Stimulated activated naive CD8-positive, alpha-beta T cell treated with anti-CD3 and anti-CD28 coated beads, Interleukin-15, Interleukin-2, amounts not matched to agents 100 U/mL and 50 U/mL, for 24 hours (primary cell): ENCODE data around the gene COL6A1.
"Not testable (repeated sequence)": the region's sequence is repeated elsewhere in the genome, so short reads cannot be mapped to it uniquely, and the experiment has no call there.

ENCODE experiments used
- ATAC-seq: fragments of 150-1000 bp; cut with Tn5 transposase; one replicate; pipeline ENCODE4 v1.10.0; 2021
- DNase-seq: peaks from one replicate; pipeline ENCODE4 v3.0.0; 2021

COL6A1 gene

GRCh38 chr21:45945066-45945867 is 36.3 kb upstream of the COL6A1 start:
- ATAC-seq (no peak), DNase-seq (no peak)

DNA sequence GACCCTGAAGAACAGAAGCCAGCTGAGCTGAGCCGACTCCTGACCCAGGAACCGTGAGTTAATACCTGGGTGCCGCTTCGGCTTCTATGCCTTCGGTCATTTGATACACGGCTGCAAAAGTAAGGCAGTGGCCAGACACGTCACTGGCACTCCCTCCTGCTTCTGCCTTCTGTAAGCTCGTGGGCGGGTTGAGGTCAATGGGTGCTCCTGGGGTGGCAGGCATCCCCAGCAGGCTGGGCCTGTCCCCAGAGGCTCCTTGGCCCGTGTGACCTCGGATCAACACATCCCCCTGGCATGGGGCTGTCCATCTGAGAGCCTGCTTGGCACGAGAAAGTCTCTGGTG is 35.7 kb upstream of the COL6A1 start:
- no peak for DNase-seq
- no peak for ATAC-seq

- DNase-seq = no peak
- no peak for ATAC-seq
Measured at GRCh38 chr21:45947296-45947695, 34.3 kb upstream of the COL6A1 start.

GRCh38 chr21:45947716-45948255 is 33.8 kb upstream of the COL6A1 start:
- ATAC-seq (no peak), DNase-seq (no peak)

GRCh38 chr21:45948576-45949141 is 32.9 kb upstream of the COL6A1 start:
- no peak for DNase-seq
- ATAC-seq = no peak

- DNase-seq (no peak), ATAC-seq (no peak)
Measured at GRCh38 chr21:45949928-45950739, 31.4 kb upstream of the COL6A1 start.

- DNase-seq = no peak
- no peak for ATAC-seq
Measured at GRCh38 chr21:45950740-45951515, 30.6 kb upstream of the COL6A1 start.

- DNase-seq = no peak
- ATAC-seq = no peak
Measured at GRCh38 chr21:45951676-45952075, 29.9 kb upstream of the COL6A1 start.

DNA sequence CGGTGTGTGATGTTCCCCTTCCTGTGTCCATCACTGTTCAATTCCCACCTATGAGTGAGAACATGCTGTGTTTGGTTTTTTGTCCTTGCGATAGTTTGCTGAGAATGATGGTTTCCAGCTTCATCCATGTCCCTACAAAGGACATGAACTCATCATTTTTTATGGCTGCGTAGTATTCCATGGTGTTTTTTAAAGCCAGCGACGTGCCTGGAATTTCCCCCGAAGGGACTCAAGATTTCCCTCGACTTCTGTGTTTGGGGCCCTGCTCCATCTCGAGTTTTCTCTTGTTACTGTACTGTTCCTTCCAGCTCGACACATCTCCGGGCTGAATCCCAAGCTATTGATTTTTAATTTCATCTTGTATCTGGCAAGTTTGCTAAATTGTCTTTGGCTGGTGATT is 29.0 kb upstream of the COL6A1 start:
- DNase-seq, ATAC-seq: not testable (repeated sequence)

DNA sequence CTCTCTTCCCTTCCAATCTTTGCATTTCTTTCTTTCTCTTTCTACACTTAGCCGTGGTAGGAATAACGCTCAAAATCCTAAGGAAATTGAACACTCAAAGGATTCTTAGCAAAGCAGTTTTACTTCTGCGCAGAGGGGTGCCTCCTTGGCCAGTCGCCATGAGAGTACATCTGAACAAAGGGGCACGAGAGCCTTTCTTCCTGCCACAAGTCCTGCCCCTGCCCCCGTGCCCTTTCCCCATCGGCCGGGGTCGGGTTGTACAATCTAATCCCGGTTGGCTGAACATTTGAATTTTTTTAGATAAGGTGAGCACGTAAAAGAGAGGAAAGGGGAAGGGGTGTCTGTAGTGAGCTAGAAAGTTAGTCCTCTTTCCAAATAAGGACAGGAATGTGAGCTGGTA is 28.6 kb upstream of the COL6A1 start:
- DNase-seq (no peak), ATAC-seq (no peak)

GRCh38 chr21:45954261-45954660 is 27.3 kb upstream of the COL6A1 start:
- DNase-seq (no peak), ATAC-seq (no peak)

DNA sequence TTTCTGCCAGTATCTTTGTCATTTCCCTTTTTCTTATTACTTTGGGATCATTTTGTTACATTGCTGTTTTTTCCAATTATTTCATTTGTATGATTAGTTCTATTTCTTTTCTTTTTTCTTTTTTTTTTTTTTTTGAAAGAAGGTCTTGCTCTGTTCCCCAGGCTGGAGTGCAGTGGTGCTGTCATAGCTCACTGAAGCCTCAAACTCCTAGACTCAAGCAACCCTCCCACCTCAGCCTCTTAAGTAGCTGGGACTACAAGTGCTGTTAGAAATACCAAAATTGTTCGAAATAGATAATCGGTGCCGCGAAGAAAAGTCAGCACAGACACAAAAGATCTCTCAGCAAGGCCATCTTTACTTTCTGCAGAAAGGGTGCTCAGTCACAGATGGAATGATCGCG is 26.6 kb upstream of the COL6A1 start:
- DNase-seq (no peak), ATAC-seq (no peak)

GRCh38 chr21:45957551-45957950 is 24.0 kb upstream of the COL6A1 start:
- no peak for DNase-seq
- ATAC-seq = no peak

DNA sequence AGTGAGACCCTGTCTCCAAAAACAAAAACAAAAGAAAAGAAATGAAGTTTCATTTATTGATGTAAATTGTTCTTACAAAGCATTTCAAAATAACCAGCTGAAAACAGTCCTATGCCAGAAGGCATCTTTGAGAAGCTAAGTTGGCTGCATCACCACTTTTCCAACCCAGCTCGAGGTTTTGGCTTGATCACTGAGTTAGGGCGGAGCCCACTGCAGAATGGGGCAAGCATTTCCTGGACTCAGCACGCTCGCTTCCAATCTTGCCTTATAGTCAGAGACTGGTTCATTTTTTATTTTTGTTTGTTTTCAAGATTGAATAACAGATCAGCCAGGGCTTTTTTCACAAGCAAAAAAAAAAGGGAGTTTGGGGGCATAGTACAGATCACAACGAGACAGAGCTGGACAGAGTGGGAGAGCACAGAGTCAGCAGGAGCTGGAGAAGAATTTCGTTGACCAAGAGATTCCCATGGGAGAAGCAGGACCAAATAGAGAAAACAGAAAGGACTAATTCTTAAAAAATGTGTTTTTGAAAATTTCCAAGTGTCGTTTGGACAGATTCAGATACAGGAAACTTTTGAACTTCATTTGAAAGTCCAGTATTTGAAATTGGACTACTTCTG is 23.5 kb upstream of the COL6A1 start:
- DNase-seq = no peak
- no peak for ATAC-seq

GRCh38 chr21:45959182-45959581 is 22.4 kb upstream of the COL6A1 start:
- no peak for ATAC-seq
- no peak for DNase-seq

- ATAC-seq = no peak
Measured at GRCh38 chr21:45959779-45960390, 21.7 kb upstream of the COL6A1 start.

DNA sequence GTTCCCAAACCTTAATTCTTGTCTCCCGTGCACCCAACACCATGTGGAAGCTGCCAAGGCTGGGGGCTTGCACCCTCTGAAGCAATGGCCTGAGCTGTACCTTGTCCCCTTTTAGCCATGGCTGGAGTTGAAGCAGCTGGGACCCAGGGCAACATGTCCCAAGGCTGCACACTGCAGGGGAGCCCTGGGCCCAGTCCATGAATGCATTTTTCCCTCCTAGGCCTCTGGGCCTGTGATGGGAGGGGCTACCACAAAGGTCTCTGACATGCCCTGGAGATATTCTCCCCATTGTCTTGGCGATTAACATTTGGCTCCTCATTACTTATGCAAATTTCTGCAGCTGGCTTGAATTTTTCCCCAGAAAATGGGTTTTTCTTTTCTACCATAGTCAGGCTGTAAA is 20.2 kb upstream of the COL6A1 start:
- not testable (repeated sequence) for ATAC-seq, DNase-seq

More at GRCh38 chr21:45959779-45960390, 21.7 kb upstream of the COL6A1 start:
- no peak for DNase-seq

GRCh38 chr21:45962531-45963231 is 18.9 kb upstream of the COL6A1 start:
- ATAC-seq (no peak), DNase-seq (no peak)

GRCh38 chr21:45963232-45963570 is 18.4 kb upstream of the COL6A1 start:
- no peak for DNase-seq
- no peak for ATAC-seq

- no peak for DNase-seq
- ATAC-seq = no peak
Measured at GRCh38 chr21:45964649-45965048, 16.9 kb upstream of the COL6A1 start.
